Skeletal muscle satellite cell (primary cell): ENCODE measurements around the gene NDUFAF2.
"Not testable (repeated sequence)": the region's sequence is repeated elsewhere in the genome, so short reads cannot be mapped to it uniquely, and the experiment has no call there.

Source experiments
- H3K27me3 ChIP-seq: 2 replicates; pipeline ENCODE4 v1.7.0; 2013; ENCODE audit warnings: low read length; ENCODE audit not compliant: control insufficient read depth, insufficient read depth
- H3K36me3 ChIP-seq: 2 replicates; pipeline ENCODE4 v1.7.0; 2013; ENCODE audit warnings: mild to moderate bottlenecking, control low read depth, low read length; ENCODE audit not compliant: insufficient read depth
- H3K4me1 ChIP-seq: 2 replicates; pipeline ENCODE4 v1.7.0; 2013; ENCODE audit warnings: low read length; ENCODE audit not compliant: control insufficient read depth, insufficient read depth
- H3K4me2 ChIP-seq: 2 replicates; pipeline ENCODE4 v1.7.0; 2013; ENCODE audit warnings: mild to moderate bottlenecking, low read length
- H3K4me3 ChIP-seq: 2 replicates; pipeline ENCODE4 v1.7.0; 2013; ENCODE audit warnings: low read length
- H3K9ac ChIP-seq: 2 replicates; pipeline ENCODE4 v1.7.0; 2013; ENCODE audit warnings: mild to moderate bottlenecking, low read depth, low read length, moderate library complexity
- H3K9me3 ChIP-seq: replicated peaks from 2 replicates; pipeline ENCODE4 v1.7.0; 2013; ENCODE audit warnings: mild to moderate bottlenecking, control low read depth, low read length

The NDUFAF2 gene

DNA sequence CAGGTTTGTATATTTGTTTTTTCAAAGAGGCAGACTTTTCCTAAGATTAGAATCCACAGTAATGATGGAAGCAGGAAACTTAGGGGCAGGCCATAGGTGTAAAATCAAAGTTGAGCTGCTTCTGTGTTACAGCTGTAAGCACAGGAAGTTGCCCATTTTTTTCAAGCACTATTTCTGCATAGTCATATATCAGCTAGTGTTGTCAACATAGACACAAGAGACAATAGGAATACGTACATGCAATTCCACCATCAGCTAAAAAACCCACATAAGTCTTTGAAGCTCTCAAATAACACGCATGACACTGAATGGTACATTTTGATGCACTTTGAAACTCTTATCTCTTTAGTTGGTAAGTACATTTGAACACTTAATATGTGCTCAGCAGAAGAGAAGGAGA, 237.4 kb downstream of the NDUFAF2 start:
- Histone ChIP-seq H3K4me1 (no peaks in the 10 kb centered on the region), H3K9me3 (no peaks in the 10 kb centered on the region), H3K9ac (no peak overlapping the region), H3K4me3 (no peak overlapping the region), H3K27me3 (no peaks in the 10 kb centered on the region), H3K4me2 (no peak overlapping the region), H3K36me3 (no peaks in the 10 kb centered on the region)

DNA sequence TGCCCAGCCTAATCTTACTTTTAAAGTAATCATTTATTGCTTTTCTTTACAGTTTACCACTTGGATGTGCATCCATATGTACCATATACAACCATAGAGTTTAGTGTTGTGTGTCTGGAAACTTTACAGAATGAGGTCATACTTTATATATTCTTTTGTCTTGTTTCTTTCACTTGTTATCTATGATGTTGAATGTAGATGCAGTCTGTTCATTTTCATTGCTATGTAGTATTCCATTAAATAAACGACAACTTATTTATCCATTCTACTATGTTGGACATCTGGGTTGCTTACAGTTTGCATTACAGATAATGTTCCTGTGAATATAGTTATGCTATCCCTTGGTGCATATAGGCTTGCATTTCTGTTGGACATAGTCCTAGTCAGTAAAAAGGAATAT, 238.5 kb downstream of the NDUFAF2 start:
- no peak overlapping the region for H3K9ac ChIP-seq
- H3K9me3 ChIP-seq = no peaks in the 10 kb centered on the region
- H3K27me3 ChIP-seq = no peaks in the 10 kb centered on the region
- no peaks in the 10 kb centered on the region for H3K4me1 ChIP-seq
- no peak overlapping the region for H3K4me3 ChIP-seq
- no peak overlapping the region for H3K4me2 ChIP-seq
- H3K36me3 ChIP-seq = no peaks in the 10 kb centered on the region

DNA sequence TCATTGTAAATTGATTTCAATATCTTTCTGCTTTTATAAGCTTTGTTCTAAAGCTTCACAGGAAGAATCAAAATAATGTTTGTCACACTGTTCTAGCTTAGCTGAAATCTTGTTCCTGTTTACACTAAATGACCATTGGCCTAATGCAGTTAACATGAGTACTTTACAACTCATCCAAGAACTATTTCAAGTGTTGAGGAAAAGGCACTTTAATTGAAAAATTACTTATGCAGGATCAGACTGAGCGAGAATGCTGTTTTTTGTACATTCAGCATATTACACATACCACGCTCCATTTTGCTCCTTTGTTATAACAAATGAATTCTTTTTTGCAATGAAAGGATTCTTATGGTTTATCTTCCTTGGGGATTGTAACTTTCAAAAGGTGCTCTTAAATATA, 239.7 kb downstream of the NDUFAF2 start:
- Histone ChIP-seq H3K9ac (no peak overlapping the region), H3K9me3 (no peaks in the 10 kb centered on the region), H3K4me1 (no peaks in the 10 kb centered on the region), H3K27me3 (no peaks in the 10 kb centered on the region), H3K4me2 (no peak overlapping the region), H3K36me3 (no peaks in the 10 kb centered on the region), H3K4me3 (no peak overlapping the region)

DNA sequence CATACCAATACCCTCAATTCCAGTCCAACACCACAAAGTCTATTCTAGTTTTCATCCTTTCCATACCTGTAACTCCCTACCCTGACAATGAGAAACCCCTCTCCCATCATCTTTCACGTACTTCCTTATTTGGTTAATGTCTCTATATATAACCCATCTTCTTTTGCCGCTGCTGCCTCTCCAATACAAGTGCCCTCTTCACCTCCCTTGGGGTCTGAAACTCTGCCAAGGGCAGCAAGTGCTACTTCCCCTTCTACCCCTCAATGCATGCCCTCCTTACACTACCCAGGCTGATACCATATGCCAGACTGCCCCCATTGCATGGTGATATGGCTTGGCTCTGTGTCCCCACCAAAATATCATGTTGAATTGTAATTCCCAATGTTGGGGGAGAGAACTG, 241.6 kb downstream of the NDUFAF2 start:
- no peak overlapping the region for H3K9ac ChIP-seq
- H3K36me3 ChIP-seq = no peaks in the 10 kb centered on the region
- no peaks in the 10 kb centered on the region for H3K27me3 ChIP-seq
- no peaks in the 10 kb centered on the region for H3K9me3 ChIP-seq
- H3K4me2 ChIP-seq = no peak overlapping the region
- H3K4me1 ChIP-seq = no peaks in the 10 kb centered on the region
- no peak overlapping the region for H3K4me3 ChIP-seq

DNA sequence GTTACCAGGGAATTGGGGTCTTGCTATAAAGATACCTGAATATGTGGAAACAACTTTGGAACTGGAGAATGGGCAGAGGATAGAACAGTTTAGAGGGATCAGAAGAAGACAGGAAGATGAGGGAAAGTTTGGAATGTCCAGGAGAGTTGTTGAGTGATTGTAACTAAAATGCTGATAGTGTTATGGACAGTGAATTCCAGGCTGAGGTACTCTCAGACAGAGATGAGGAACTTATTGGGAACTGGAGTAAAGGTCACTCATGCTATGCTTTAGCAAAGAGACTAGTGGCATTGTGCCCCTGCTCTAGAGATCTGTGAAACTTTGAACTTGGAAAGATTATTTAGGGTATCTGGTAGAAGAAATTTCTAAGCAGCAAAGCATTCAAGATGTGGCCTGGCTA, 242.3 kb downstream of the NDUFAF2 start:
- H3K36me3 ChIP-seq, H3K4me3 ChIP-seq, H3K27me3 ChIP-seq, H3K4me1 ChIP-seq, H3K9ac ChIP-seq, H3K9me3 ChIP-seq, H3K4me2 ChIP-seq: not testable (repeated sequence)

DNA sequence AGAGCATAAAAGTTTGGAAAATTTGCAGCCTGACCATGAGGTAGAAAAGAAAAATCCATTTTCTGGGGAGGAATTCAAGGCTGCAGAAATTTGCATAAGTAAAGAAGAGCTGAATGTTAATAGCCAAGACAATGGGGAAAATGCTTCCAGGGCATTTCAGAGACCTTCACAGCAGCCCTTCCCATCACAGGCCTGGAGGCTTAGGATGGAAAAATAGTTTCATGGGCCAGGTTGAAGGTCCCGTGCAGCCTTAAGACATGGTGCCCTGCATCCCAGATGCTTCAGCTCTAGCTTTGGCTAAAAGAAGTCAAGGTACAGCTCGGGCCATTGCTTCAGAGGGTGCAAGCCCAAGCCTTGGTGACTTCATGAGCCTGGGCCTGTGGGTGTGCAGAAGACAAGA, 242.8 kb downstream of the NDUFAF2 start:
- H3K4me3 ChIP-seq, H3K4me2 ChIP-seq, H3K4me1 ChIP-seq, H3K9me3 ChIP-seq, H3K27me3 ChIP-seq, H3K9ac ChIP-seq, H3K36me3 ChIP-seq: not testable (repeated sequence)

DNA sequence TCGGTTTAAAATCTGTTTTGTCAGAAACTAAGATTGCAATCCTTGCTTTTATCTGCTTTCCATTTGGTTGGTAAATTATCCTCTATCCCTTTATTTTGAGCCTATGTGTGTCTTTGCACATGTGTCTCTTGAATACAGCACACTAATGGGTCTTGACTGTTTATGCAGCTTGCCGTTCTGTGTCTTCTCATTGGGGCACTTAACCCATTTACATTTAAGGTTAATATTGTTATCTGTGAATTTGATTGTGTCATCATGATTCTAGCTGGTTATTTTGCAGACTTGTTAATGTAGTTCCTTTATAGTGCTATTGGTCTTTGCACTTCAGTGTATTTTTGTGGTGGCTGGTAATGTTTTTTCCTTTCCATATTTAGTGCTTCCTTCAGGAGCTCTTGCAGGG, 253.6 kb downstream of the NDUFAF2 start:
- H3K4me2 ChIP-seq = no peak overlapping the region

DNA sequence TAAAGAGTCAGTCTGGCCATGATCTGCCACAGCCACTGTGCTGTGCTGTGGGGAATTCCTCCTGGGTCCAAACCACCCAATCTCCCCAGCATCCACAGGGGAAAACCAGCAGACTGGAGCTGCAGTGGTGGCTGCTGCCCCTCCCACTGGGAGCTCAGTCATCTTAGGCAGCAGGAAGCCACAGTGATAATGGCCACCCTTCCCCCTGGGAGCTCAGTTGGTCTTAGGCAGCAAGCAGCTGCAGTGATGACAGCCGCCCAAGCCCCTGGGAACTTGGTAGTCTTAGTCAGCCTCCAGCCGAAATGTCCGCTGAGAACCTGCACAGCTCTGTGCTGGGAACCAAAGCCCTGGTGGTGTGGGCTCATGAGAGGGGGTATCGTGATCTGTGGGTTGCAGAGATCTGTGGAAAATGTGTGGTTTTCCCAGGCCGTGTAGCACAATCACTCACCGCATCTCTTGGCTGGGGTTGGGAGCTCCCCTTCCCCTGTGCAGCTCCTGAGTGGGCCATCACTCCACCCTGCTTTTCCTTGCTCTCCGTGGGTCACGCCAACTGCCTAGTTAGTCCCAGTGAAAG, 255.7 kb downstream of the NDUFAF2 start:
- H3K4me3 ChIP-seq = no peak overlapping the region
- H3K4me1 ChIP-seq = peaks cover 13% of the 10 kb centered on the region
- no peaks in the 10 kb centered on the region for H3K36me3 ChIP-seq
- H3K27me3 ChIP-seq = no peaks in the 10 kb centered on the region
- no peak overlapping the region for H3K4me2 ChIP-seq
- H3K9me3 ChIP-seq = no peaks in the 10 kb centered on the region
- H3K9ac ChIP-seq = no peak overlapping the region

More for the DNA sequence above, 253.6 kb downstream of the NDUFAF2 start:
- Histone ChIP-seq H3K36me3 (no peaks in the 10 kb centered on the region), H3K9ac (no peak overlapping the region), H3K27me3 (no peaks in the 10 kb centered on the region), H3K9me3 (no peaks in the 10 kb centered on the region), H3K4me3 (no peak overlapping the region), H3K4me1 (peaks cover 13% of the 10 kb centered on the region)

DNA sequence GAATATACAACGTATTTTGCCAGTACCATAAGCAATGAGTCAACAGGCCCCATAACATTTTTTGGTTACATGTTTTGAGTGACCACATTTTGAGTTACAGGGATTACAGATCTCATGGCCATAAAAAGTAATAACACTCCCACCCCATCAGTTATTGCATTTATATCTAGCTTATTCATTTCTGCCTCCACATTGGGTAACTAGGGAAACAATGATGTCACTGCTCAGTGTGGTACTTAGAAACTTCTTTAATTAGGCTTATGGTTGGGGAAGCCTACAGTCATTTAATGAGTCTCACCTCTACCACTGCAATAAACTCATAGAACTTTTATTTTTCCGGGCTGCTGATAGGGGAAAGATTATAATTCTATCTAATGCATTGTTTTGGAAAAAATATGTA, 257.2 kb downstream of the NDUFAF2 start:
- no peaks in the 10 kb centered on the region for H3K27me3 ChIP-seq
- H3K9ac ChIP-seq = peak overlapping the region; percentile 22
- no peak overlapping the region for H3K4me3 ChIP-seq
- H3K9me3 ChIP-seq = no peaks in the 10 kb centered on the region
- H3K4me2 ChIP-seq = no peak overlapping the region
- H3K4me1 ChIP-seq = peaks cover 13% of the 10 kb centered on the region
- no peaks in the 10 kb centered on the region for H3K36me3 ChIP-seq
